Small intestine (tissue), 7 donors: ENCODE results near the gene PNKP. TPM values are rescaled to one million over a fixed set of nuclear protein-coding genes. Genes with fewer than 3 reads are reported as not detected.
A peak's percentile ranks its signal among the peaks of the same experiment; 100 is the strongest.

Experiments used
- DNase-seq, 2 donors: peaks; one replicate each; pipeline versions ENCODE4 v3.0.0 to v3.0.0-alpha.2; 2013
- FAIRE-seq: peaks from 2 replicates; lab custom pipeline; 2012; peaks lifted over from hg19 to GRCh38; lab: Jason Lieb, UNC
- H3K27ac ChIP-seq, 3 donors: one replicate each; pipeline ENCODE4 v1.5.1; 2013; ENCODE audit warnings: low read length in 2 of 3, mild to moderate bottlenecking in 2 of 3, control low read depth in 1 of 3, inconsistent platforms in 1 of 3, low read depth in 1 of 3, moderate library complexity in 1 of 3
- H3K27me3 ChIP-seq, 3 donors: one replicate each; pipeline ENCODE4 v1.6.1; 2013; ENCODE audit warnings: low read length in 3 of 3, inconsistent platforms in 1 of 3; ENCODE audit not compliant: control insufficient read depth in 3 of 3, insufficient read depth in 3 of 3
- H3K36me3 ChIP-seq, 3 donors: one replicate each; pipeline ENCODE4 v1.6.1; 2013; ENCODE audit warnings: low read length in 3 of 3, inconsistent platforms in 1 of 3, low read depth in 1 of 3, mild to moderate bottlenecking in 1 of 3, moderate library complexity in 1 of 3; ENCODE audit not compliant: control insufficient read depth in 3 of 3, insufficient read depth in 2 of 3
- H3K4me1 ChIP-seq, 3 donors: one replicate each; pipeline ENCODE4 v1.6.1; 2013; ENCODE audit warnings: low read length in 2 of 3, inconsistent platforms in 1 of 3, low read depth in 1 of 3, mild to moderate bottlenecking in 1 of 3, moderate library complexity in 1 of 3; ENCODE audit not compliant: control insufficient read depth in 3 of 3, insufficient read depth in 2 of 3
- H3K4me3 ChIP-seq, 3 donors: one replicate each; pipeline ENCODE4 v1.5.1; 2013; ENCODE audit warnings: low read length in 3 of 3, control low read depth in 1 of 3, inconsistent platforms in 1 of 3, low read depth in 1 of 3, mild to moderate bottlenecking in 1 of 3, moderate library complexity in 1 of 3
- H3K9me3 ChIP-seq, 2 donors: one replicate each; pipeline ENCODE4 v1.6.1; 2013; ENCODE audit warnings: low read depth in 1 of 2, low read length in 1 of 2; ENCODE audit not compliant: control insufficient read depth in 2 of 2, insufficient read depth in 1 of 2
- WGBS, 3 donors: extraction: QIAGEN DNeasy Blood & Tissue Kit; methylation state at CpG; one replicate each; pipeline ENCODE4 v1.1.7; 2013; 5-methylcytosine and 5-hydroxymethylcytosine counted together
- polyA plus RNA-seq, 4 donors: library from polyadenylated mRNA; stranded (reverse) in 3 of 4; unstranded in 1 of 4; fragments of 200-250 nt in 3 of 4; fragments of 120-200 nt in 1 of 4; gene quantifications; one replicate each; pipeline versions ENCODE4 v1.2.1 to v1.2.3, GENCODE V29; 2013
- donor health status: healthy with polysubstance abuse.
- donor health status: control.
- donor health status: control.
- donor health status: Bipolar disorder and iron deficiency.
- donor health status: healthy.

The PNKP gene
- polyA plus RNA-seq, 4 donors, result 45.9 to 57.0 (median 49.7) TPM

DNA sequence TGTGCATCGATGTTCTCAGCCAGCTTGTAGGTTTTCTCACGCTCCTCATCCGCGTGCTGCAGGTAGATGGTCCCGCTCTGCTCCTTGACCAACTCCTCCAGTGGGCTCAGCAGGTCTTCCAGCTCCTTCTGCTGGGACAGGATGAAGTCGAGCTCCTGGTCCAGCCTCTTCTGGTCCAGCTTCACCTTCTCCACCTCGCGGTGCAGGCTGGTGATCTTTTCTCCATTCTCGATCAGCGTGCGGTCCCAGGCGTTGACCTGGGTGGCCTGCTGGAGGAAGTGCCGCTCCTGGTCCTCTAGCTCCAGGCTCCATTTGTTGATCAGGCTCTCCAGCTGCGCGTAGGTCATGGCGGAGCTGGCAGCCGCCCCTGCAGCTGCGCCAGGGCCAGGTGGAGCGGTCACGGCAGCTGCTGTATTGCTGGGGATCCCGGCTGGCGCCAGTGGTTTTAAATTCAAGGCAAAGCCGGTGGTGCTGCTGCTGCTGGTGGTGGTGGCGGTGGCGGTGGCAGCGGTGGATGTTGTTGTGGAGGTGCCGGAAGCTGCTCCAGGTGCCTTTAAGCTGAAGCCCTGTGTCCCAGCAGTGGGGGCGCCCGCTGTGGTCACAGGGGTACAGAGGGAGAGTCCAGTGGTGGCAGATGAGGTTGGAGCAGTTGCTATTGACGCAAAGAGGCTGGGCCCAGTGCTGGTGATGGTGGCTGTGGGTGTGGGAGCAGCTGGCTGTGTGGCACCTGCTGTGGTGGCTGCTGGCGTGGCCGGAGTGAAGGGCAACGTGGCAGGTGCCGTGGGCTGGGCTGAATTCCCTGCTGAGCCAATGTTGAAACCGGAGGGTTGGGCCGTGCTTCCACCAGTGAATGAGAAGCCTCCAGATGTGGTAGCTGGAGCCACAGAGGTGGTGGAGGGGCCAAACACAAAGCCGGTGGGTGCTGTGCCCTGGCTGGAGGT lies 41.4 kb upstream of the PNKP start:
- Histone ChIP-seq H3K36me3 (peaks cover 6 to 69% (median 8%) of the 10 kb centered on the region in 3 donors), H3K27me3 (no peaks in the 10 kb centered on the region), H3K4me3 (no peak overlapping the region), H3K27ac (no peak overlapping the region), H3K4me1 (no peaks in the 10 kb centered on the region), H3K9me3 (no peaks in the 10 kb centered on the region)
- FAIRE-seq (no peak), DNase-seq (no peak)
- 96 to 97% (median 96%) methylated on average over 36 to 37 of the region's 37 CpGs for WGBS, 3 donors

DNA sequence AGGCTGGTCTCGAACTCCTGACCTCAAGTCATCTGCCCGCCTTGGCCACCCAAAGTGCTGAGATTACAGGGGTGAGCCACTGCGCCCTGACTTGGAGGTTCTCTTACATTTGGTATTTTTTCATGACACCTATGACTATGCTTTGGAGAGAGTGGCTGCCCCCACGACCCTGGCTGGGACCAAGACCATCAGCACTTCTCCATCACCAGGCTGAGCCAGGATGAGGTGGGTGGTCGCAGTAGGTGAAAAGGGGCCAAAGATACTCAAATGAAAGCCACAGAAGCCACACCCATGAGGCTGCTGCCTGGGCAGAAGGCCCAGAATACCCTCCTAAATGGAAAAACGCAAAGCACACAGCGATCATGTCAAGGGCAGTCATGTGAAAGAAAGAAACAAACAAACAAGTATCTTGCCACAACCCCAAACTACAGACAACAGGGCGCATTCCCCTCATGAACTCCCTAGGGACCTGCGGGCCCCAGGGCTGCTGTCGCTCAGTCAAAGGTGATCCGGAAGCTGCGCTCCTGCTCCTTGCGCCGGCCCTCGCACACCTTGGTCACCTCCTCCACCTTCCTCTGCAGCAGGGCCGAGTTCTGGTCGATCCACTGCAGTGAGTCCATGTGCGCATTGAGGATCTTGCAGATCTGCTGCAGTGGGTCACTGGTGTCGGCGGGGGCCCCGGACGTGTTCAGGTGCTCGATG lies 40.5 kb upstream of the PNKP start:
- H3K27me3 ChIP-seq, result no peaks in the 10 kb centered on the region
- FAIRE-seq, result no peak
- H3K36me3 ChIP-seq, result peaks cover 6 to 61% (median 6%) of the 10 kb centered on the region in 3 donors
- no peak for DNase-seq
- no peaks in the 10 kb centered on the region for H3K9me3 ChIP-seq
- no peak overlapping the region for H3K27ac ChIP-seq
- no peak overlapping the region for H3K4me3 ChIP-seq
- 92 to 94% (median 93%) methylated on average over 23 of the region's 23 CpGs for WGBS, 3 donors
- H3K4me1 ChIP-seq, result no peaks in the 10 kb centered on the region

- Histone ChIP-seq H3K4me1 (no peaks in the 10 kb centered on the region), H3K9me3 (no peaks in the 10 kb centered on the region), H3K27me3 (no peaks in the 10 kb centered on the region), H3K36me3 (peaks cover 4 to 55% (median 6%) of the 10 kb centered on the region in 3 donors), H3K27ac (no peak overlapping the region), H3K4me3 (no peak overlapping the region)
- WGBS, 3 donors, result 89 to 93% (median 90%) methylated on average over 16 of the region's 16 CpGs
- FAIRE-seq, result no peak
- DNase-seq, result no peak
Measured at GRCh38 chr19:49906879-49907564, 39.6 kb upstream of the PNKP start.

DNA sequence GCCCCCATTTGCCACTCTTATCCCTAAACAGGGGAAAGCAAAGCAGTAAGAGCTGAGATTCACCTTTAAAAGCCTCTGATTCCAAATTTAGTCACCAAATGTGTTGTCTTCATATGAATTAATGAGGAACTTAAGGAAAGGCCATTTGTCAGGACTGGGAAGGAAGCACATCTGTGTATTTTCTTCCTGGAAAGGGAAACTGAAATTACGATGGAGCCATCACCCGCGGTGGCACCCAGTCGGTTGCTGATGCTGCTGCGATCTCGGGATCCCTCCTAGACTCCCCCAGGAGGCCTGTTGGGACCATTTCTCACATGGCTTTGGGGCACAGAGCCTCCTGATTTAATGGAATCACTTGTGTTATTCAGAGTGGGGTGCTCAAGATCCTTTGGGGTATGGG lies 36.8 kb upstream of the PNKP start:
- no peaks in the 10 kb centered on the region for H3K9me3 ChIP-seq
- H3K27me3 ChIP-seq, result no peaks in the 10 kb centered on the region
- FAIRE-seq (no peak), DNase-seq (no peak)
- H3K27ac ChIP-seq, result no peak overlapping the region
- 46 to 54% (median 50%) methylated on average over 6 of the region's 6 CpGs for WGBS, 3 donors
- no peaks in the 10 kb centered on the region for H3K4me1 ChIP-seq
- no peak overlapping the region for H3K4me3 ChIP-seq
- H3K36me3 ChIP-seq, result peaks cover 4 to 32% (median 6%) of the 10 kb centered on the region in 3 donors

GRCh38 chr19:49896863-49897621 lies 29.7 kb upstream of the PNKP start, which contains the start of gene IL4I1:
Gene IL4I1, minus strand, starts transcription at chr19:49896887. Its CDS starts 727 bp downstream, at chr19:49896160.
- Histone ChIP-seq H3K27ac (peak within 1 kb of the TSS in 1 of 3 donors; percentile 80), H3K9me3 (no peaks in the 10 kb centered on the region), H3K4me1 (peaks cover 0 to 4% (median 0%) of the 10 kb centered on the region in 3 donors), H3K36me3 (no peaks in the 10 kb centered on the region), H3K4me3 (no peak within 1 kb of the TSS), H3K27me3 (peaks cover 0 to 6% (median 0%) of the 10 kb centered on the region in 3 donors)
- FAIRE-seq (no peak), DNase-seq (peak in 1 of 2 donors; percentile 28)
- WGBS, 3 donors, result 27 to 41% (median 28%) methylated on average over 19 to 20 of the region's 20 CpGs

DNA sequence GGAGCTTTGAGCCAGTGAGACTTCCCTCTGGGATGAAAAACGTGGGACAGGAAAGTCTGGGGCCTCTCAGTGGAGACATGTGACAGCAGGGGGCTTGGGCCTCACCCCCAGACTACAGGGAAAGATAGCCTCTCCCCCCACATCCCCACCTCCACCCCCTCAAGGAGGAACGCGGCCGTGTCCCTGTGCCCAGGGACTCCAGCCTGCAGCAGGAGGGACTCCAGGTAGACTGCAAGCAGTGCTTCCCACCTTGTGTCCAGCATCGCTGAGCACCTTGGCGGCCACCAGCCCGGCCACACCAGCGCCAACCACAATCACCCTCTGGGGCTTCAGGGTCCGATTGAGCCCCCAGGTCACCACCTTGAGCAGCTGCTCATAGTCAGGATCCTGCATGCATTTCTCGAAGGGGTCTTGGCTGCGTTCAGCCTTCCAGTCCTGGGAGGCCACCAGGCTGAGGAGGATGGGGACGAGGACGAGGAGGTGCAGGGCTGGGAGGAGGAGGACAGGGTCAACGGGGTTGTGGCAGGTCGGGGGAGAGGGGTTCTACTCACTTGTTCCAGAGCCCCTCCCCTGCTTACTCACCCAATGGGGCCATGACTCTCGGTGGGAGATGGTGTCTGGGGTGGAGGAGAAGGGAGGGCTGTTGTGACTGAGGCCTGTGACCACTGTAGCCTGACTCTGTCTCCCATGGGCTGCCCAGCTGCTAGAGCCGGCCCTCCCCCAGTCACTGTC lies 28.4 kb upstream of the PNKP start:
- no peaks in the 10 kb centered on the region for H3K9me3 ChIP-seq
- DNase-seq (no peak), FAIRE-seq (no peak)
- 61 to 68% (median 65%) methylated on average over 16 to 17 of the region's 17 CpGs for WGBS, 3 donors
- H3K4me3 ChIP-seq, result no peak overlapping the region
- no peaks in the 10 kb centered on the region for H3K36me3 ChIP-seq
- peaks cover 0 to 4% (median 0%) of the 10 kb centered on the region in 3 donors for H3K4me1 ChIP-seq
- H3K27ac ChIP-seq, result no peak overlapping the region
- H3K27me3 ChIP-seq, result peaks cover 0 to 16% (median 0%) of the 10 kb centered on the region in 3 donors

GRCh38 chr19:49894879-49895565 lies 27.6 kb upstream of the PNKP start:
- Histone ChIP-seq H3K36me3 (no peaks in the 10 kb centered on the region), H3K27me3 (peaks cover 0 to 18% (median 0%) of the 10 kb centered on the region in 3 donors), H3K4me1 (peaks cover 0 to 7% (median 0%) of the 10 kb centered on the region in 3 donors), H3K4me3 (no peak overlapping the region), H3K9me3 (no peaks in the 10 kb centered on the region), H3K27ac (peak overlapping the region in 1 of 3 donors; percentile 14)
- DNase-seq (no peak), FAIRE-seq (no peak)
- 64 to 76% (median 73%) methylated on average over 13 to 17 of the region's 17 CpGs for WGBS, 3 donors
